HepG2 (cell line): ENCODE results near the gene SORBS2. TPM values are rescaled to one million over a fixed set of nuclear protein-coding genes. Genes with fewer than 3 reads are reported as not detected.

ENCODE experiments used
- FOXO4 ChIP-seq: sonication (generic); formaldehyde crosslinking; conservative IDR thresholded peaks from 2 replicates; pipeline ENCODE4 v1.8.1; 2023; ENCODE audit warnings: missing genetic modification reagents
- MYNN ChIP-seq: sonication (generic); formaldehyde crosslinking; IDR thresholded peaks from 2 replicates; pipeline ENCODE4 v1.4.0; 2020; ENCODE audit warnings: mild to moderate bottlenecking, low read depth, missing genetic modification reagents
- NCOA2 ChIP-seq: sonication (generic); formaldehyde crosslinking; IDR thresholded peaks from 2 replicates; pipeline ENCODE4 v1.8.0; 2022; ENCODE audit warnings: inconsistent platforms
- PBX3 ChIP-seq: sonication (generic); formaldehyde crosslinking; IDR thresholded peaks from 2 replicates; pipeline ENCODE4 v1.8.1; 2023; ENCODE audit warnings: missing genetic modification reagents, inconsistent platforms, borderline replicate concordance
- POLR2G ChIP-seq: fragments of 200-400 bp; formaldehyde crosslinking; IDR thresholded peaks from 2 replicates; pipeline ENCODE4 v1.6.1; 2018; ENCODE audit warnings: mild to moderate bottlenecking, low read depth, low read length, moderate library complexity
- ZBTB34 ChIP-seq: sonication (generic); formaldehyde crosslinking; IDR thresholded peaks from 2 replicates; pipeline ENCODE4 v1.8.0; 2022; ENCODE audit warnings: mild to moderate bottlenecking, missing genetic modification reagents
- ZNF207 ChIP-seq: fragments of 450-650 bp; IDR thresholded peaks from 2 replicates; pipeline ENCODE4 v1.6.1; 2016; ENCODE audit warnings: antibody characterized with exemption, borderline replicate concordance
- ZNF3 ChIP-seq: IDR thresholded peaks from 2 replicates; pipeline ENCODE4 v1.7.0; 2017; ENCODE audit warnings: inconsistent platforms
- ZNF30 ChIP-seq: sonication (generic); formaldehyde crosslinking; IDR thresholded peaks from 2 replicates; pipeline ENCODE4 v1.5.0; 2020; ENCODE audit warnings: mild to moderate bottlenecking, missing genetic modification reagents
- ZNF543 ChIP-seq: sonication (generic); formaldehyde crosslinking; IDR thresholded peaks from 2 replicates; pipeline ENCODE4 v1.4.0; 2020; ENCODE audit warnings: mild to moderate bottlenecking, missing genetic modification reagents
- ZNF768 ChIP-seq: sonication (generic); formaldehyde crosslinking; IDR thresholded peaks from 2 replicates; pipeline ENCODE4 v1.4.0; 2020; ENCODE audit warnings: missing genetic modification reagents
- polyA plus RNA-seq, 8 experiments: library from polyadenylated mRNA; depleted of rRNA in 3 of 8; stranded (reverse) in 7 of 8; unstranded in 1 of 8; fragments of >200 nt; fragmentation: Illumina TruSeq in 4 of 8; extraction: Trizol in 4 of 8; gene quantifications; 2 replicates each; pipeline versions ENCODE4 v1.2.1 to v1.2.3, GENCODE V29; 2011 to 2016; ENCODE audit warnings: low read depth in 4 of 8, missing spikeins in 1 of 8, mixed read lengths in 1 of 8; ENCODE audit not compliant: insufficient read depth in 1 of 8
- total RNA-seq, 5 experiments: library from RNA; depleted of rRNA; stranded (reverse); fragments of >200 nt; fragmentation: Illumina TruSeq; extraction: Trizol; gene quantifications; 2 replicates each; pipeline ENCODE4 v1.2.3, GENCODE V29; 2016; ENCODE audit warnings: low read depth in 1 of 5

The SORBS2 gene
- total and polyA plus RNA-seq, 2 of the 13 experiments (the other 11 are each of a cell fraction or from before 2014, with no cell fraction given): 25.0 to 80.5 TPM

GRCh38 chr4:185681604-185682003 is 130.4 kb downstream of the SORBS2 start (continued):
- no peak for TF ChIP-seq ZNF543 (CRISPR knock-in tag)
- no peak for TF ChIP-seq FOXO4 (CRISPR knock-in tag)
- no peak for TF ChIP-seq ZNF768 (CRISPR knock-in tag)
- TF ChIP-seq ZNF3 (CRISPR knock-in tag): no peak
- TF ChIP-seq ZNF30 (CRISPR knock-in tag): no peak
- TF ChIP-seq MYNN (CRISPR knock-in tag): no peak
- no peak for TF ChIP-seq ZBTB34 (CRISPR knock-in tag)
- no peak for TF ChIP-seq NCOA2 (CRISPR knock-in tag)
- no peak for TF ChIP-seq POLR2G
- TF ChIP-seq ZNF207: no peak
- TF ChIP-seq PBX3 (CRISPR knock-in tag): no peak
